ENCODE results near the gene EEF1G. TPM values are rescaled to one million over a fixed set of nuclear protein-coding genes. Genes with fewer than 3 reads are reported as not detected.

Gene EEF1G
- total RNA-seq, 1 donor = 1,049 TPM

DNA sequence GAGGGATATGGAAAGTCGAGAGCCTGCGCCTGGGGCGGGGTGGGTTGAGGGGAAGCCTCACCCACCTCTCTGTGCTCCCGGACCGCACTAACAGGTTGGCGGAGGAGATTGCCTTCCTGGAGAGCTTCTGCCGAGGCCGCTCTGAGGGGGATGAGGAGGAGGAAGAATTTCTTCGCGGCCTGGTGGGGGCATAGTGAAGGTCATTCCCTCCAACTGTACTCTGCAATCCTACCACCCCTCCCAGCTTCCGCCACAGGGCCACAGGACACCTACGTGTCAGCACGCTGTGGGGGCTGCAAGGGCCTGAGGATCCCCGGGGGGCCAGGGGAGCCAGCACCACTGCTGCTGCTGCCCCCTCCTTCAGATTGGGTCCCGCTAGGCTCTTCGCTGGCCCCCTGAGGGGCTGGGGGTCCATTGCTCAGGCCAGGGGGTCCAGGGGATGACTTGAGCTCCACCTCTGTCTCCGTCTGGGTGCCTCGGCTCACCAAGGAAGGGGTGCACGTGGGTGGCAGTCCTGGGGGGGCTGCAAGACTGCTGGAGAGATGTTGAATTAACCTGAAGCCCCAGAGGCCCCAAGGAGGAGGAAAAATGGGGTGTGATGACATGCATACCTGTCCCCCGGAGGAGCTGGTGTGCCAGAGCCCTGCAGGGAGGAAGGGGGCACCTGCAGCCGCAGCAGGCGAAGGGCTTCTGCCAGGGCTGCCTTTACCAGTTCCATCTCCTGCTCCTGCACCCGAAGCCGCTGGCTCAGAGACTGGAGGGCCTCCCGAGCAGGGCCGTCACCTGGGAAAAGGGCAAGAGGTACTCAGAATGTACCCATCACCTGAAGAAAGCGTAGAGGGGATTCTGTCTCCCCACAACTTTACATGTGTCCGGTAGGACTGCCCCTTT, 37.4 kb upstream of the EEF1G start:
- peak overlapping the region; percentile 83 for H3K27ac ChIP-seq (ENCODE audit: low read depth, low read length)
- DNase-seq (ENCODE audit: insufficient read length, low spot score, missing footprints) = no peak

DNA sequence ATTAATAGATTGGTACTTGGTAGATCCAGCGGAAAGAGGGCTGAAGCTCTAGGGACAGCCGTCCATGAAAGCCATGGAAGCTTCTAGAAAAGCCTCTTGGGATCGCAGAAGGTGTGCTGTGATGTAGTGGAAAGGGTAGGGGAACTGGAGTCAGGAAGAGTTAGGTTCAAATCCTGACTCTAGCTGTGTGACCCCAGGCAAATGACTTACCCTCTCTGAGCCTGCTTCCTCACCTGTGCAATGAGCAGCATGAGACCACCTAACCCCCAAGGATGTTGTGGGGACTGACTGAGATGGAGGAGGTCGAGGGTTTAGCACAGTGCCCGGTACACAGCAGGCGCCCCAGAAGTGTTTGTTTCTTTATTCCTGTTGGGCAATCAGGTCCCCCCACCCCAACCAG, 36.7 kb upstream of the EEF1G start:
- H3K36me3 ChIP-seq (ENCODE audit: insufficient read depth, low read length) = peaks cover 32% of the 10 kb centered on the region
- H3K27ac ChIP-seq (ENCODE audit: low read depth, low read length) = no peak overlapping the region
- H3K4me1 ChIP-seq (ENCODE audit: insufficient read depth, low read length) = peaks cover 11% of the 10 kb centered on the region
- no peaks in the 10 kb centered on the region for H3K9me3 ChIP-seq (ENCODE audit: low read depth, low read length)
- TF ChIP-seq, protein P1, sequence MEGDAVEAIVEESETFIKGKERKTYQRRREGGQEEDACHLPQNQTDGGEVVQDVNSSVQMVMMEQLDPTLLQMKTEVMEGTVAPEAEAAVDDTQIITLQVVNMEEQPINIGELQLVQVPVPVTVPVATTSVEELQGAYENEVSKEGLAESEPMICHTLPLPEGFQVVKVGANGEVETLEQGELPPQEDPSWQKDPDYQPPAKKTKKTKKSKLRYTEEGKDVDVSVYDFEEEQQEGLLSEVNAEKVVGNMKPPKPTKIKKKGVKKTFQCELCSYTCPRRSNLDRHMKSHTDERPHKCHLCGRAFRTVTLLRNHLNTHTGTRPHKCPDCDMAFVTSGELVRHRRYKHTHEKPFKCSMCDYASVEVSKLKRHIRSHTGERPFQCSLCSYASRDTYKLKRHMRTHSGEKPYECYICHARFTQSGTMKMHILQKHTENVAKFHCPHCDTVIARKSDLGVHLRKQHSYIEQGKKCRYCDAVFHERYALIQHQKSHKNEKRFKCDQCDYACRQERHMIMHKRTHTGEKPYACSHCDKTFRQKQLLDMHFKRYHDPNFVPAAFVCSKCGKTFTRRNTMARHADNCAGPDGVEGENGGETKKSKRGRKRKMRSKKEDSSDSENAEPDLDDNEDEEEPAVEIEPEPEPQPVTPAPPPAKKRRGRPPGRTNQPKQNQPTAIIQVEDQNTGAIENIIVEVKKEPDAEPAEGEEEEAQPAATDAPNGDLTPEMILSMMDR (IDR thresholded peaks at IDR 0.05; ENCODE audit: extremely low read depth, low read depth, low read length) = no peak
- H4K20me1 ChIP-seq (ENCODE audit: insufficient read depth, low read length) = peaks cover 2% of the 10 kb centered on the region
- peaks cover 11% of the 10 kb centered on the region for H3K79me2 ChIP-seq (ENCODE audit: insufficient read depth, low read length)
- H3K4me2 ChIP-seq (ENCODE audit: insufficient read depth, low read length) = no peak overlapping the region
- DNase-seq (ENCODE audit: insufficient read length, low spot score, missing footprints) = no peak
- no peaks in the 10 kb centered on the region for H3K27me3 ChIP-seq (ENCODE audit: insufficient read depth, low read length)
- no peak overlapping the region for H2AFZ ChIP-seq (ENCODE audit: low read length)
- no peak overlapping the region for H3K4me3 ChIP-seq (ENCODE audit: insufficient read depth, low read length)

More for the DNA sequence above, 37.4 kb upstream of the EEF1G start:
- H4K20me1 ChIP-seq (ENCODE audit: insufficient read depth, low read length) = peaks cover 2% of the 10 kb centered on the region
- H3K4me1 ChIP-seq (ENCODE audit: insufficient read depth, low read length) = peaks cover 11% of the 10 kb centered on the region
- TF ChIP-seq, protein P1 (IDR thresholded peaks at IDR 0.05; ENCODE audit: extremely low read depth, low read depth, low read length) = no peak
- H3K9me3 ChIP-seq (ENCODE audit: low read depth, low read length) = no peaks in the 10 kb centered on the region
- peak overlapping the region; percentile 92 for H3K4me3 ChIP-seq (ENCODE audit: insufficient read depth, low read length)
- no peaks in the 10 kb centered on the region for H3K27me3 ChIP-seq (ENCODE audit: insufficient read depth, low read length)
- H3K79me2 ChIP-seq (ENCODE audit: insufficient read depth, low read length) = peaks cover 11% of the 10 kb centered on the region
- H3K36me3 ChIP-seq (ENCODE audit: insufficient read depth, low read length) = peaks cover 30% of the 10 kb centered on the region
- peak overlapping the region; percentile 94 for H2AFZ ChIP-seq (ENCODE audit: low read length)
- peak overlapping the region; percentile 98 for H3K4me2 ChIP-seq (ENCODE audit: insufficient read depth, low read length)

DNA sequence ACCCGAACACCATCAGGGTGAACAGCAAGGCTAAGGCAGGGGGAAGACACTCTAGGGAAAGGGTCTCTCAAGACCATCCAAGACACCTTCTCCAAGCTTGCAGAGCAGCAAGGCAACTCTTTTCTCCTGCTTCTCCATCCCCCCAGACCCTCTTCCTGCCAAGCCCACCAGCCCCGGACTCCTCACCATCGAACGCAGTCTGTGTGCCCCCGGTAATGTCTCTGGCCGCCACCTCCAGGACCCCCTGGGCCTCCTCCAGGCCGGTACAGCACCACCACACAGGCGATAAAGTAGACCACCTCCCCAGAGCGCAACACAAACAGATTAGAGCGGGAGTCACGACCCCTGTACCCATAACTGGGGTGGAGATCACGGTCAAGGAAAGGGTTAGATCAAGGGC, 35.1 kb upstream of the EEF1G start:
- peaks cover 41% of the 10 kb centered on the region for H3K36me3 ChIP-seq (ENCODE audit: insufficient read depth, low read length)
- H2AFZ ChIP-seq (ENCODE audit: low read length) = no peak overlapping the region
- TF ChIP-seq, protein P1 (IDR thresholded peaks at IDR 0.05; ENCODE audit: extremely low read depth, low read depth, low read length) = no peak
- H3K27ac ChIP-seq (ENCODE audit: low read depth, low read length) = no peak overlapping the region
- H3K79me2 ChIP-seq (ENCODE audit: insufficient read depth, low read length) = peaks cover 11% of the 10 kb centered on the region
- H4K20me1 ChIP-seq (ENCODE audit: insufficient read depth, low read length) = peaks cover 2% of the 10 kb centered on the region
- H3K4me3 ChIP-seq (ENCODE audit: insufficient read depth, low read length) = no peak overlapping the region
- no peak overlapping the region for H3K4me2 ChIP-seq (ENCODE audit: insufficient read depth, low read length)
- H3K4me1 ChIP-seq (ENCODE audit: insufficient read depth, low read length) = peaks cover 11% of the 10 kb centered on the region
- H3K9me3 ChIP-seq (ENCODE audit: low read depth, low read length) = no peaks in the 10 kb centered on the region
- no peaks in the 10 kb centered on the region for H3K27me3 ChIP-seq (ENCODE audit: insufficient read depth, low read length)
- DNase-seq (ENCODE audit: insufficient read length, low spot score, missing footprints) = no peak

DNA sequence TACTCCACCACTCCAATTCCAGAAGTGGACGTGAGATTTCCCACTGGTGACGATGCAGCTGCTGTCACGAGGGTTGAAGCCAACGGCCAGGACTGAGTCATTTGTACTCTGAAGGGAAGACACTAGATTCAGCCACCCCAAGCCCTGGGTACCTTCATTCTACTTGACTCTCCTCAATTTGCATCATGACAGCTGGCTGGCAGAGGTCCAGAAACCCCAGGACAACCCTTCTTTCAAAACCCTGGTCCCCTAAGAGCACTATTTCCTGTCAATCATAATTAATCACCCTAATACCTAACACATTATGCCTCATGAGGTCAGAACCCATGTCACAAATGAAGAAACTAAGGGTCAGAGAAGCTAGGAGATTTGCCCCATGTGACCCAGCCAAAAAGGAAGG, 34.0 kb upstream of the EEF1G start:
- H3K27me3 ChIP-seq (ENCODE audit: insufficient read depth, low read length) = no peaks in the 10 kb centered on the region
- peaks cover 12% of the 10 kb centered on the region for H3K4me1 ChIP-seq (ENCODE audit: insufficient read depth, low read length)
- no peaks in the 10 kb centered on the region for H3K9me3 ChIP-seq (ENCODE audit: low read depth, low read length)
- no peak for DNase-seq (ENCODE audit: insufficient read length, low spot score, missing footprints)
- no peak overlapping the region for H3K4me3 ChIP-seq (ENCODE audit: insufficient read depth, low read length)
- H3K79me2 ChIP-seq (ENCODE audit: insufficient read depth, low read length) = peaks cover 11% of the 10 kb centered on the region
- H2AFZ ChIP-seq (ENCODE audit: low read length) = no peak overlapping the region
- peaks cover 49% of the 10 kb centered on the region for H3K36me3 ChIP-seq (ENCODE audit: insufficient read depth, low read length)
- no peak overlapping the region for H3K4me2 ChIP-seq (ENCODE audit: insufficient read depth, low read length)
- TF ChIP-seq, protein P1 (IDR thresholded peaks at IDR 0.05; ENCODE audit: extremely low read depth, low read depth, low read length) = no peak
- no peak overlapping the region for H3K27ac ChIP-seq (ENCODE audit: low read depth, low read length)
- peaks cover 2% of the 10 kb centered on the region for H4K20me1 ChIP-seq (ENCODE audit: insufficient read depth, low read length)
